LoVo (cell line): ENCODE data around the gene MOB3B.

Experiments used
- DNase-seq: peaks from one replicate; pipeline ENCODE4 v3.0.0-alpha.2; 2016; ENCODE audit warnings: low spot score

The MOB3B gene

DNA sequence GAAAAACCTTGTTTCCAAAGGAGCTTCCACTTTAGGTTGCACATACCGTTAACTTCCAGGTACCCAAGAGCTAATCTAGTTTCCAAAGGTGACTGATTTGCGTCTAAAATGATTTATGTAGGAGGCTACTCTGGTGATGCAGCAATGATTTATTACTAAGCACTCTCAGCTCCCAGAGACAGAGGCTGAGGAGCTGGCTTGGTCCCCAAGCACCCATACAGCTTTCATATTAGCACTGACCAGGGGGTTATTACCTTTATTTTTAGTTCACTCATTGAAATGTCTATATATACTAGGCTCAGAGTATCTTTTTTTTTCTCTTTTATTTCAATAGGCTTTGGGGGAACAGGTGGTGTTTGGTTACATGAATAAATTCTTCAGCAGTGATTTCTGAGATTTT is 141.5 kb downstream of the MOB3B start:
- no peak for DNase-seq

DNA sequence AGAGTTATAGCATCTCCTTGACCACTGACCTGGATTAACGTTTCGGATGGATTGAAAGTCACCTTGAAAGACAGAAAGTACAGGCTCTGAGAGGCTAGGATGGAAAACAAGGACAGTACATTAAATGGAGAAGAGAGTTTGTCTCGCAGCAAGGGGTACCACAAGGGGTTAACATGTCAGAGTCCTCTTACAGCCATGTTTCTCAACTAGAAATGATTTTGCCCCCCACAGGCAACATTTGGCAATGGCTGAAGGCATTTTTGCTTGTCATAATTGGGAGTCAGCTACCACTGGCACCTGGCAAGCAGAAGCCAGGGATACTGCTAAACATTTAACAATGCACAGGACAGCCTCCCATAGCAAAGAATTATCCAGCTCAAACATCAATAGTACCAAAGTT is 141.9 kb downstream of the MOB3B start:
- no peak for DNase-seq

DNA sequence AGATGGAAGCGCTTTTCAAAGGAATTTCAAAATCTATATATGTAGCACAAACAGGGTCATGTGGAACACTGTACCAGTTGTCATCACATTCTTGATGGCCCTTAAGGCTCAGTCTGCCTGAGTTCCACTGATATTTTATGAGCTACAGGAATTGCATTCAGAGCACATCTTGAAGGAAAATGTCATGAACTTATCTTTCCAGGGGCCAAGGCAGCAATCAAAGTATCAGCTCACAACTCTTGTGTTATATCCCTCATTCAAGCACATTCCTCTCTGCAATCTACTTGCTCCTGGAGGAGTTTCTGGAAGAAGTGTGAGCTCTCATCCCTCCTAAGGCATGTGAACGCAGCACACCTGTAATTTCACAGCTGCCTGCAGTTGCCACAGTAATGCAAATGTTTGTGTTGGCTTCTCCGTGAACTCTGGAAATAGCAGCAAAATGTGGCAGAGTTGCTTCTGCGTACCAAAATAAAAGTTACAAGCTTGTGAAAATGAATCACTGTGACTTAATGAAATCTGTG is 143.0 kb downstream of the MOB3B start:
- DNase-seq = no peak

DNA sequence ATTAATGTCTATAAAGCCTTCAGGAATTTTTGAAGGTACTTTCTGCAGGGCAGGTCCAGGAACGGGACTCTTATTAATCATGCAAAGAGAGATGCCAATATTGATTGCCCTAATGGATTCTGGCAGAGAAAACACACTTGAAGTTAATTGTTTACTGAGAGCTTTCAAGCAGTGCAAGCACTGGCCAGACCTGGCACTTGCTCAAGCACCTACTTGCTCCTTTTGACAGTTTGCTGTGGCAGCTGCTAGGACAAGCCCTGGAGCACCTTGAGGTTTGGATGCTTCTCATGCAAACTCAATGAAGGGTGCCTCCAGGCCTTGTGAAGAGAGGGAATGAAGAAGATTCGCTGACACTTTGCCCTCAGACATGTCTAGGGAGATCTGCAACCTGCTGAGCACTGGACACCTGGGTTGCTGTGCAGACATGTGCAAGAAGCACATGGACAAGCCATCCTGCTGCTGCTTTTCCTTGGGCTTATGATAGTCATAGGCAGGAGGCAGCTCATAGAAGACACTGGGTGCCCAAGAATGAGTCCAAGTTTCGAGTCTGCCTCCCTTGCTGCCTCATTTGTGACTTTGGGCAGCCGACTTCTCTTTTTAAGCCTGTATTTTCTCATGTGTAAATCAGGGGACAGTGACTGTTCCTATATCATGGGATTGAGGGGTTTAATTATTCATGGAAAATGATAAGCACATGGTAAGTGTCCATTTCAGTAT is 143.8 kb downstream of the MOB3B start:
- no peak for DNase-seq

DNA sequence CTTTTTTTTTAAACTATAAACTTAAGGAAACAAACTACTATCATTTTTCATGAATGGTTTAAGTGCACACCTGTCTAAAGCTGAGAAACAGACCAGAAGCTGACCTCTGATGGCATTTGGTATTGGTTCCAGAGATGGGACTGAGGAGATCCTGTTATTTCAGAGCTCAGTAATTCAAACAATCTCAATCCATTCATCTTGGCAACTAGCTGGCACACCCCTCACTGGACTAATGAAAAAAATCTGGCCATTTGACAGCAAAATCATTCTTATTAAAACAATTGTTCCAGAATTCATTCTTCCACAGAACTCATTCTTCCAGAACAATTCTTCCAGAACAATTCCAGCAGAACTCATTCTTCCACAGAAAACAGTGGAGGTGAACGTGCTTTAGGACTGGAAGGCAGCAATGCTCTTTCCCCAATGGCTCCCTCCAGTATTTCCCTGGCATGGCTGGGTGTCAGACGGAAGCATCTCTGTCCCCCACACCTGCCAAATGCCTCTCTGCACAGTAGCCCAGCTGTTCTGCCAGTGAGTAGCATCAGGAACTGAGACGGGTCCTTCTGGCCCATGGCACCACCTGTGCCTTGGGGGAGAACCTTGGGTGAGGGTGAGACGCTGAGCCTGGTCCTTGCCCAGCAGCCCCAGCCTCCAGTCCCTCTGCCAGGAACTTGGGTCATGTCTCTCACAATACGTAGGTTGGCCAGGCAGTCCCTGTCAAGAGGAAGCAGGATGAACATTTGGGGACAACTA is 145.2 kb downstream of the MOB3B start:
- no peak for DNase-seq

DNA sequence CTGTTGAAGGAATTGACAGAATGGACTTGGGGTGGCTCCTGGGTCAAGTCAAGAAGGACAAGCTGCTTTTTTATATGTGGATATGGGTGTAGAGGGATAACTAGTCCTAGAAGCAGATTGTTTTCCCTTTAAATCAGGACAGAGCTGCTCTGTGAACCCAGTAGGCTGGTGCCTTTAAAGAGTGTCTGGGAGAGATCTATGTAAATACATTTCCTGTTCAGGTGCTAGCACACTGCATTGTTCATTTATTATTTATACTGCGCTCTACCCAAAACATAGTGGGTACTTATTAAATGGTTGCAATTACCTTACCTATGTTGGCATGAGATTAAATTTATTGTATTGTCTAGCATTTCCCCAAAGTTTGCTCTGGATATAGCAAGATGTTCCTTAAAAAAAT is 146.1 kb downstream of the MOB3B start:
- no peak for DNase-seq

DNA sequence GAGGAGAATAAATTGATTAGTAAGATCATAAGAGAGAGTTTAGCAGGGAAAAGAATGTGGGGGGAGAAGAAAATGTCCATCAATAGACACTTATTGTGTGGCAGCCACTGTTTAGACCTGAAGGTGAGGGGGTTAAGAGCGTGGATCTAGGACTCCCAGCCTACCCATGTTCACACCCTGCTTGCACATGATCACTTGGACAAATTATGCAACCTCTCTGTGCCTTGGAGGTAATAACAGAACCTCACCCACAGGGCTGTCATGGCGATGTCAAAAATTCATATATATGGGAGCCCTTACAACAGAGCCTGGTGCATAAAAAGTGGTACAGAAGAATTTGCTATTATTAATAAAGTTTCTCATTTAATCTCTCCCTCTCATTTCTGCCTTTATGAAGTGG is 146.6 kb downstream of the MOB3B start:
- no peak for DNase-seq

DNA sequence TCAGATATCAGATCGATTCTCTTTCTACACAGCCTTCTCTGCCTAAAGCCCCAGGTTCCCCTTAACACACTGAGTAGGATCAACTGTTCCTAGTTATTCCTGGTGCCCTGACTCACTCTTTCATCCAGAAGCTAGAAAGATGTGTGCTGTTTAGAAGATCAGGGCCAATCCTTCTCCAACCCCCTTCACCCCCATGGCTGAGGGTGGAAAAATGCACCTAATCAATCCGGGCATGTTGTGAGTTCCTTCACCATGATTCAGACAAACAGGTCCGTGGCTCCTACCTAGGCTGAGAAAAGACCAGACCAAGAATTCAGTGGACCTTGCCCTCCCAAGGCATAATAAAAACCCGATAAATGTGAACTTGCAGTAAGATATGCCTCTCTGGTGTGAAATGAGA is 147.3 kb downstream of the MOB3B start:
- peak; percentile 74 for DNase-seq

DNA sequence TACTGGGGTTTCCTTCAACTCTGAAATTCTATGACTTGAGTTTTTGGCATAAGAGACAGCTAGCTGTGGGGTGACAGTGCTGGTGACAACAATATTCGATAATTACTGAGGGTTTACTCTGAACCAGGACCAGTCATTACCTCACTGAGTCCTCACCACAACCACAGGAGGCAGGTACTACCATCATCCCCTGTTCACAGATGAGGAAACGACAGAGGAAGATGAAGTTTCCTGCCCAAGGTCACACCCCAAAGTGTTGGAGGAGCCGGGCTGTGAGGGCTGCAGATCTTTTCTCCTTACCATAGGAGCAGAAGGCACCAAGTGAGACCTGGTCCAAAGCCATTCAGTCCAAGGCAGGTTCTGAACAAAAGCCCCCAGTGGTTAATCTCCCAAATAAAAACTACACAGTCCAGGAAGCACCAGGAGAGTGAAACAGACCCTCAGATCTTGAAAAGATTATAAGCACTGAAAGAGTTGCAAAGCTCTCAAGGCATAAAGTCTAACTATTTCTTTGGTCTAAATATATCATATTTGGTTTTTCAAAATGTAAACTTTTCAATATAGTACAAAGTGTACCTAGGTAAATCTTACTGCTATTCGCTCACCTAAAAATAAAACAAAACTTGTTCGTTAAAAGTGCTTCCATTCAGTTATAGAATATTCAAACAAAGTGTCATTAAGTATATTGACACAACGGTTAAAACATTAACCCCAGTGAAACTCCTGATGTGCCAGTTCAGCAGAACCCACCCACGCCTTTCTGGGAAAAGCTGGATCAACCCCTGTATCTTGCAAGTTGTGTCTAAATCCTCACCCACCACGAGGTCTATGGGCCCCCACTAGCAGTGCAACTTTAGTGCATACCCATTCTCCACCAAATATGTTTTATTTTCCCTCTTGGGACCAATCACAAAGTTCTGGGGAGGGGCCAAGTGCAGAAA is 150.0 kb downstream of the MOB3B start:
- no peak for DNase-seq

DNA sequence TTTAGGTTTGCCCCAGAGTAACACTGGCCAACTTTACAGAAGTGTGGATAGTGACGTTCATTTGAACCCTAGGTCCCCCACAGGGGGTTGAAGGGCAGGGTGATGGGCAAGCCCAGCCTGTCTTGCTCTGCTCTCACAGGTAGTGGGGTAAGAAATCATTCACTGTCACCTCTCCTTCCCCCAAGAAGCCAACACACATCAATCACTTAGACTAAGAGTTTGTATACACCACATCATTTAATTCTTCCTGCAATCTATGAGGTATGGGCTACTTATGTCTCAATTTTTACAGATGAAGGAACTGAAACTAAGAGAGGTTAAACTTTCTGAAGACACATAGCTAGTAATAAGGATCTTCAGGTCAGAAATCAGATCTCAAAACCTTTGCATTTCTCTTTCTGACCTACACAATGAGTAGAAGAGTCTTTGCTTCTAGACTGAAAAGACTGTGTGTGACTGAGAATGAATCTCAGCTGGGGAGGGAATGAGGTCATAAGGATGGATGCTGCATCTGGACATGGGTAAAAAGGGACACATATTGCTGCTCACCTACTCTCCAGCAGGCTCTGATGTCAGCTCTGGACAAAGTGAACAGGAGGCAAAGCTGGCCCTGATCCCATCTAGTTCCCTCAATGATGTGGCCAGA is 151.7 kb downstream of the MOB3B start:
- DNase-seq = no peak

DNA sequence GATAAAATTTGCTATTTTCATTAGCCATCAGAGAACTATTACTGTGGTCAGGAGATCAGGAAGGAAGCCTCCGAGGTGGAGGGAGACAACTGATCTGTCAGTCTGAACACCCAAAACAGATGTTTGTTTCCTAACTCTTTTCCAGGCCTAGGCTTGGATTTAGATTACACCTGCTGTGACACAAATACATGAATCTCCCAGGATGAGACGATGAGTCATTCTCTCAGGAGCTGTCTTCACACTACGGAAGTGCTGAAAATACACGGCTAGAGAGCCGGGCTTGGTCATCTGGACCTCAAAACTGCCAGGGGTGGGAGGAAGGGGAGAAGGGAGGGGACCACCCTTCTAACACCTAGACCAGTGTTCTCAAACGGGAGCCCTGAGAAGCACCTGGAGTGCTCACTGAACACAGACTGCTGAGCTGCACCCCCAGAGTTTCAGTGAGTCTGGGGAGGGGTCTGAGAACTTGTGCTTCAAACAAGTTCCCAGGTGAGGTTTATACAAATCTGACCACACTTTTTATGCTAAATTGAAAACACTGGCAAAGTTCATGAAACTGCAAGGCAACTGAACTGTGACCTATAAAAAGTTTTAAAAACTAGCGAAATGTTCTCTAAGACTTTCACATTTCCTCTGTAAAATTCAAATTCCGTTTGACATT is 152.3 kb downstream of the MOB3B start:
- DNase-seq = peak; percentile 67

DNA sequence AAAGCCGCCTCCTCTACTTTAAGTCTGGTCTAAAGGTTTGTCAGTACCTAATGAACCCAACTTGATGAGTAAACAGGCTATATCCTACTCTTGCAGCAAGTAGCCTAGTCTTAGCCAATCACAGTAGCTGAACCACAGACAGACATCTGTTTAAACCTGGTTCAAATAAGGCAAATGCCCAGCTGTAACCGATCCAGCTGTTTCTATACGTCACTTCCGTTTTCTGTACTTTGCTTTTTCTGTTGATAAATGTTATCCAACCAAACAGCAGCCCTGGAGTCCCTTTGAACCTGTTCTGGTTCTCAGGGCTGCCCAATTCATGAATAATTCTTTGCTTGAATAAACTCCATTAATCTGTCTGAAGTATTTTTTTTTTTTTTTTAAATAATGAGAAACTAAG is 155.8 kb downstream of the MOB3B start:
- no peak for DNase-seq

DNA sequence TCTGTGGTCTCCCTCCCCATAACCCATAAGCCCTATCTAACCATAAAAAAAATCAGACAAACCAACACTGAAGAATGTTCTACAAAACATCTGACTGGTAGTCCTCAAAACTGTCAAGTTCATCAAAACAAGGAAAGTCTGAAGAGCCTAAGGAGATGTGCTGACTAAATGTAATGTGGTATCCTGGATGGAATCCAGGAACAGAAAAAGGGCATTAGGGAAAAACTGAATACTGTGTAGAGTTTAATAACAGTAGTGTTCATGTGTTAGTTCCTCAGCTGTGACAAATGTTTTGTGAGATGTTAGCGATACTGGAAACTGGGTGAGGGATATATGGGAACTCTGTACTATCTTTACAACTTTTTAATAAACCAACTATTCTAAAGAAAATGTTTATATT is 157.0 kb downstream of the MOB3B start:
- no peak for DNase-seq

DNA sequence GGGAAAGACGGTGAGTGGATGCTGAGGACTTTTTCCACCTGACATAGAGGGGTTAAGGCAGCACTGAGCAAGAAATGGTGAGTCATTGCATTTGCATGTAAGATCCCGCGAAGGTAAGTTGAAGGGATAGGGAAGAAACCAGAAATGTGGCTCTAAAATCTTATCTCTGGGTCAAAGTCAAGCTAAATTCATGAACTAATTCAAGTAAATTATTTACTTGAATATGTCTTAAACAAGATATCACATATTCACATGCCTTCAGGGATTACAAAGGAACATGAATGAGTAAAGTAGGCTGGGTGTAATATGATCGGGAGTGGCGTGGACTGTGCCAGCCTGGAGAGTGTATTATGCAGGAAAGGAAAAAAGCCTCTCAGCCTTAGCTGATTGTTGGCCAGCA is 158.2 kb downstream of the MOB3B start:
- peak; percentile 83 for DNase-seq

DNA sequence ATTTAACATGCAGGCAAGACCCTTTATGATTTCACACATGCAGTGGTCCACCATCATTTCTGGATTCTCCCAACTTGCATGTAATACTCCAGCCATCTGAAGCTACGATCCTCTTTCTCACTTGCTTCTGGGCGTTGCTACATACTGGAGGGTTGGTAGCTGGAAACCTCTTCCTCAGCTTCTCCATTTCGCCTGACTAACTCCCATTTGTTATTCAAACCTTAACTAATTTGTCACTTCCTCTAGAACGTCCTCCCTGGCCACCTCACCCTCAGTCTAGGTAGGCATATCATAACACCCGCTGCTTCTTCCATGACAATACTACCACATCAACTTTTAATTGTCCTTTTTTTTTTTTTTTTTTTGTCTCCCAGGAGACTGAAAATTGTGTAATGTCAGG is 160.0 kb downstream of the MOB3B start:
- no peak for DNase-seq

DNA sequence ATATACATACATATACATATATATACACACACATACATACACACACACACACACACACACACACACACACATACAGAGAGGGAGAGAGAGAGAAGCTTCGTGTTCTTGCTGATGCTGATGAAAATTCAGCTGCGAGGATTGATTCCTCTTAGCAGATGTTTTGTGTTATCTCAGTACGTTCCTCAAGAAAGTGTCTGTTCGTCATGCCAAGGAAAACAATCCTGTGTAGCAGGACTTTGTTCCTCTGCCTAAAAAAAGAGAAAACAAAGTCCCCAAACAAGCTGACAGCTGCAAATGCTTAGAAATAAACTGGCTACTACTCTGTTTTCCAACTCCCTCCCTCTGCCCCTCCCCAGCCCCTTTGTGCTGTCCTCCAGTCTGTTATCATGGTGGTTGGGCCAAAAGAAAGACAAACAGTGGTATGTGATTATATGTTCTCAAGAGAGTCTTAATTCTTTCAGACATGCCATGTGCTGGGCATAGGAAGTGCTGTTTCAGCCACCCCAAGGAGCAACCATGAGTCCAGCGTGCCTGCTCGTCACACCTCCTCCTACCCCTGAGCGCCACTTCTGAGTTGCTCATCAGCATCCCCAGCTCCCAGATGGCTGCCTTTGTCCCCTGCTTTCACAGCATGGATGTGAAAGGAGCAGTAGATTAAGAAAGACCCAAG is 161.2 kb downstream of the MOB3B start:
- no peak for DNase-seq

DNA sequence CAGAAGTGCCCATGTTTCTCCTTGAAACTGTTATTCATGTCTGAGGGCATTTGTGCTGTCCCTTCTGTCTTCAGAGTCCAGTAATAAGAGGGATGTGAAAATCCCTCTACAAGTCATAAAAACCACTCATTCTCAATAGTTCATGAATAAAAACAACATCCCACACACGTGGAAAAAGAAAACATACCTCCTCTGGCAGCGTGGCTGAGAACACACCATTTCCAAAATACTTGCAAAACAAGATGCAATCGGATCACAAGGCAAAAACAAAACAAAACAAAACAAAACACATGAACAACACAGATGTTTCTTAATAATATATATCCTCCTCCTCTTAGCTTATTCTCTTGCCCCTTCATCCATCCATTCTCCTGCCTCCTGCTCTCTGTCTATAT is 161.7 kb downstream of the MOB3B start:
- DNase-seq = no peak

DNA sequence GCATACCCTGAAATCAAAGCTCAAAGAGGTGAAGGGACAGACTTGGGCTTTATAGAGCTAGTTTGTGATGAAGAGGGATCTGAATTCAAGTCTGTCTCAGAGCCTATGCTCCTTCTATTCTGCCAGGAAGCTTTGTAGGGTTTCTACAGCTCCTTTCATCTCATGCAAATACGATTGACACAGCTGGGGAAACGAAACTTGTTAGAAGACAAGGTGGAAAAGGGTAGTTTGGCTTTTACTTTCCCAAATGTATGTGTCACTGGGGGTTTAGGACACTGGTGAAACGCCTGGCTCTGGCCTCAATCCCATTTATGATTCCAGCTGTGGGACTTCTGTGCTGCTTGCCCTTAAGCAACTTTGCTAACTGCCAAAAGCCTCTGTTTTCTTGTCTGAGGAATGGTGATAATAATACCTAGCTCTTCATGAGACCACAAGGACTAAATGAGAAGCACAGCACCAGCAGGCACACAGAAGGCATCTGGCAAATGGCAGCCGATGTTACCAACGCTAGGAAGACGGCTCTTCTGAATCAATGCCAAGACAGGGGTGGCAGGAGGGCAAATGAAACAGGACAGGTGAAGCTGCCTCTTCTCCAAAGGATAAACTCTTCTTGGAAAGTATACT is 162.3 kb downstream of the MOB3B start:
- no peak for DNase-seq

DNA sequence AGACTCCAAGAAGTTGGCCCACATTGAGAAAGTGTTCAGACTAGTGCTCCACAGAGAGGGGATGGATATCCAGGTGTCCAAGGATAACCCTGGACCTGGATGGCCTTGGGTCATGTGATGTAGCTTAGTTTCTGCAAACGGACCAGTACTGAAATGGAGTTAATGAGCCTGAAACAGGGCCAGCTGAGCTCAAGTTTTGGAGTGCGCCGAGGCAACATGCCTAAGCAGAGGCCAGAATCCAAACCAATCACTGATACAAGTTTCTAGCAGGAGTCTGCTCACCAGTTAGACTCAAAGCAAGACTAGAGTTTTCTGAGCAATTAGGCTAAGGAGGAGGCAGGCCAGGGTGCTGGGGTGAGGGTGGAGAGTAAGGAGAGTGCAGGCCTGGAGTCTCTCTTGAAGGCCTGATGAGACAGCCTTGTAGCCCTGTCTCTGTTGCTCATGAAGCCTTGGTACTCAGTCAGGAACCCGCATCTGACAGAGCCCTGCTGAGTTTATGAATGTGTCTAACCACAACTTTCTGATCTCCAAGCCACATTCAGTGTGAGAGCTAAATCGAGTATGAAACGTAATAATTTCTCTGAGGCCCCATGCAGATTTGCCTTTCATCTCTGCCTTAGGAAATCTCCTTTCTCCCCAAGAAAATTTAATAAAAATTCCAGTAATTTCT is 163.8 kb downstream of the MOB3B start:
- DNase-seq = peak; percentile 19
